Fibroblast of the conjunctiva (primary cell): Measurements from ENCODE around the gene LRIG3.
"Not testable (repeated sequence)": the region's sequence is repeated elsewhere in the genome, so short reads cannot be mapped to it uniquely, and the experiment has no call there.

Experiments
- DNase-seq: peaks from one replicate; pipeline ENCODE4 v3.0.0-alpha.2; 2010; ENCODE audit warnings: low read depth

The LRIG3 gene

DNA sequence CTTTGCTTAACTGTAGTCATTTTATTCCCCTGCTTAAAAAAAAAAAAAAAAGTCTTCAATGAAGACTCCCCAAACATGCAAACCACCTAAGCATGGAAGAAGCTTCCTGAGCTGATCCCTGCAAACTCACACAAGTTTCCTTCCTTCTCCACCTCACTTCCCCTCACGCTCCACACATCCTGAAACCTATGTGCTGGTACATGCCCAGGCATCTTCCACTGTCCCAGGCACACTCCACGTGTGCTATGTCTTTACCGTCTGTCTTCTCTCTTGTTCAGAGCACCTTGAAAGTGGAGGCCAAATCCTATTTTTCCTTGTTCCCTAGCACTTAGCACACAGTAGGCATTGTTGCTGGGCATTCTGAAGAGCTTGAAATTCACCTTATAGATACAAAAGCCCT, 13.4 kb downstream of the LRIG3 start:
- DNase-seq: no peak

DNA sequence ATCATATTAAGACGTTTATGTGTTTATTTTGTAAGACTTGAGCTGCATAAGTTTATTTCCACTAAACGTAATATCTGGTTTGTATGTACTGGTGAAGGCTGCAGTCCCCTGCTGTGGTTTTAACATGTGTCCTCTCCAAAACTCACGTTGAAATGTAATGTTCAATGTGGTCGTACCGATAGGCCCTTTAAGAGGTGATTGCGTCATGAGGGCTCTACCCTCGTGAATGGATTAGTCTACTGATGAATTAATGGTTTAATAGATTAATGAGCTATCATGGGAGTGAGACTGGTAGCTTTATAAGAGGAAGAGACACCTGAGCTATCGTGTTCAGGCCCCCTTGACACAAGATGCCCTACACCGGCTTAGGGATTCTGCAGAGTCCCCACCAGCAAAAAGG, 14.9 kb downstream of the LRIG3 start:
- DNase-seq: no peak

DNA sequence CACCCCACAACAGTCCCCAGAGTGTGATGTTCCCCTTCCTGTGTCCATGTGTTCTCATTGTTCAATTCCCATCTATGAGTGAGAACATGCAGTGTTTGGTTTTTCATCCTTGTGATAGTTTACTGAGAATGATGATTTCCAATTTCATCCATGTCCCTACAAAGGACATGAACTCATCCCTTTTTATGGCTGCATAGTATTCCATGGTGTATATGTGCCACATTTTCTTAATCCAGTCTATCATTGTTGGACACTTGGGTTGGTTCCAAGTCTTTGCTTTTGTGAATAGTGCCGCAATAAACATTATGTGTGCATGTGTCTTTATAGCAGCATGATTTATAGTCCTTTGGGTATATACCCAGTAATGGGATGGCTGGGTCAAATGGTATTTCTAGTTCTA, 17.6 kb downstream of the LRIG3 start:
- not testable (repeated sequence) for DNase-seq

DNA sequence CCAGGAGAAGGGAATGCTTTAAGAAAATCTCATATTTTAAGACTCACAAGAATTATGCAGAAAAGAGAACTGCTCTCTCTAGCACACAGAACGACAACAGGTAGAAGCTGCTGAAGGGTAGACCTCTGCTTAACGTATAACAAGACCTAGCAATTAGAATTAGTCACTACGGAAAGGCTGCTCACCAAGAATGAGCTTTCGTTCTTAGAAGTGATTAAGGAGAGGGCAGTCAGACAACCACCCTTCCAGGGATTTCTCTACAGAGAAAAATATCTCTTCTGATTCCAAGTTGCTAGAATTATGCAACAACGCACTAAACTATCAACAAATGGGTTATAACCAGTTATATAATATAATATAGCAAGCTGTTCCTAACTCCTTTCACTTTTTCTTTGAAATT, 18.6 kb downstream of the LRIG3 start:
- no peak for DNase-seq

DNA sequence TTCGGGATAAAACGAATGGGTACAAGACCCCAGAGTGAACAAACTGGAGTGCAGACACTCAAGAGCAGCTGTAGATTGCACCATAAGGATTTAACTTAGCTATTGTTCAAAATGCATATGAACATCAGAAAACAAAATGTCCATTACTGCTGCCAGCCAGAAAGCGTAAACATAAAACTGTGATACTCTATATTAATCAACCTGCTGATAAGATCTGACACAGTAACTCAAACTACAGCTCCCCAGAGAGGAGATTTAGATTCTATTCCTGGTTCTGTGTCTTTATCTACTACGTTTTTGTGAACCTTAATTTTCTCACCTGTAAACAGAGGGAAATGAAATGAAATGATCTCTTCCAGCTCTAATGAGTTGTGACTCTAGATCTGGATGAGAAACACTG, 22.3 kb downstream of the LRIG3 start:
- DNase-seq: no peak

DNA sequence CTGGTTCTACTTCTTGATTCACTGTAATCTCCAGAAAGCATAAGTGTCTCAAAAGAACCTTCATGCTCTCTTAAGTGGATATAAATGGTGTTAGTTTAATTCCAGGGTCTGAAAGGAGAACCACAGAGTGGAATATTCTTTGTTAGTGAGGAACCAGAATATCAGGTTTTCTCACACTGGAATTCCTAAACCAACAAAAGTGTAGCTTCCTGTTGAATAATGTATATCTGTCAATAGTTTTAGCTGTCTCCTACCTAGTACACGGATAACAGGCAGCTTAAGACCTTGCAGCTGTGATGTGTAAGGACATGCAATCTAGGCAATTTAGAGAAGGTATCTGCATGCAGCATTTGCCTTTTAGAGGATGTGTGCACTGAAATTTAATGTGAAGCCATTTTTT, 24.0 kb downstream of the LRIG3 start:
- no peak for DNase-seq

DNA sequence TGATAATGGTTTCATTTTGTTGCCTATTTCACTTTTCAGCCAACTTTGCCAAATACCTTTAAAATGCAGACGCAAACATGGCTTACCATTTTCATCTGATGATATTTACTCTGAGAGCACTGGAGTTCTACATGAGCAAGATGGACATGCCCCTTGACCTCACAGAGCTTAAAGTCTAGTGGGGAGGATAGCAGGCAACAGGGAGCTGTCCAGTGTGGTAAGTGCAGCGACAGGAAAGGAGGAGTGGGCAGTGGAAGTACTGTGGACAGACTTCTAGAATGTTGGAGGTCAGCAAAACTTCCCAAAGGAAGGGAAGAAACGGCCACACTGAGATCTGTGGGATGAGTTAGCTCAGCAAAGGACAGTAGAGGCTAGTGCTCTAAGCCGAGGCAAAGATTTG, 25.3 kb downstream of the LRIG3 start:
- no peak for DNase-seq

DNA sequence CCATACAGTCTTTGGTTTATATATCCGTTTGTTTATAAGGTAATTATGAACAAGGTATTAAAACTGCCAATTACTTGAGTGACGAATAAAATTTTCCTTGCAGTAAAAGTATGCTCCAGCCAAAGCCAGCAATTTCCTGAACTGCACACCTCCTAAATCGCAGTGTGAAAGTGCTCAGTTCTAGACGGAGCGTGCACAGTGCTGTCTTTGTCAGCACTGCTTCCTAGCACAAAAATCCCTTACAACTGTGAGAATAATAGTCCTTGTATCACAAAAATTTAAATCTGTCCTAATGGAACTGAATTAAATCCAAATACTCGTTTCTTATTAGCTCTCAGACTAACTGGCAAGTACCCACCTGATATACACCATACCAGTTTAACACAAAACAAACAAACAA, 26.3 kb downstream of the LRIG3 start:
- DNase-seq: no peak

DNA sequence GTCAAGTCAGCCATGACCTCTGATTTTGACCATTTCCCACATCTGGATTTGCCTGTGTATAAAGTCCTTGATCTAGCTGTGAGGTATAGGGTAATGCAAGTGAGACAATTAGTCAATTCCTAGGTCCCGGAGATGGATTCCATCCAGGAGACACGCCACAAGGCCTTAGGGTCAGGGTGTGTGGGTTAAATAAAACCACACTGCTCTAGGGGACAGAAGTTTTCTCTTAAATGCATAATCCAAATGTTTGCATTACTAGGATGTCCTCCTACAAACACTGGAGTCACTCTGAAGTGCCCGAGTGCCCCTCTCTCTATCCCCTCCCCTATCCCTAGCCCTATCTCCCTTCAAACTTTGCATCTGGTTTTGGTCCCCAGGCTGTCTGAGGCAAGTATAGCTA, 26.8 kb downstream of the LRIG3 start:
- no peak for DNase-seq

DNA sequence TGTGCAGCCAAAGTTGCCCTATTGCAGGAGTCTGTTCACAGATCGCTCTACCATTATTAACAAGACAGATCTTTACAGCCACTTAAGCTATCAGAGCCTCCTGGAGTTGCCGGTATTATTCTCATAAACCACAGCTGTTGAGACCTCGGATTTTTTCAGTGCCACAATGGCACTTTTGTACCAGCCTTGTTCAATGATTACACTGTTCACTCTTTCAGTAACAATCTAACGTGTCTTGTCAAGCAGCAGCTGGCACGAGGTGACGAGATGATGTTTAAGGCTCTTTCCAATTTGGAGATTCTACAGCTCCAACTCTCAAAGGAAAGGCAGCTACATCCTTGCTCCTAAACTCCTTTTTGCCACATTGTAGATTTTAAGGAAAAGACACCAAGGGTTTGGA, 30.7 kb downstream of the LRIG3 start:
- DNase-seq: no peak

DNA sequence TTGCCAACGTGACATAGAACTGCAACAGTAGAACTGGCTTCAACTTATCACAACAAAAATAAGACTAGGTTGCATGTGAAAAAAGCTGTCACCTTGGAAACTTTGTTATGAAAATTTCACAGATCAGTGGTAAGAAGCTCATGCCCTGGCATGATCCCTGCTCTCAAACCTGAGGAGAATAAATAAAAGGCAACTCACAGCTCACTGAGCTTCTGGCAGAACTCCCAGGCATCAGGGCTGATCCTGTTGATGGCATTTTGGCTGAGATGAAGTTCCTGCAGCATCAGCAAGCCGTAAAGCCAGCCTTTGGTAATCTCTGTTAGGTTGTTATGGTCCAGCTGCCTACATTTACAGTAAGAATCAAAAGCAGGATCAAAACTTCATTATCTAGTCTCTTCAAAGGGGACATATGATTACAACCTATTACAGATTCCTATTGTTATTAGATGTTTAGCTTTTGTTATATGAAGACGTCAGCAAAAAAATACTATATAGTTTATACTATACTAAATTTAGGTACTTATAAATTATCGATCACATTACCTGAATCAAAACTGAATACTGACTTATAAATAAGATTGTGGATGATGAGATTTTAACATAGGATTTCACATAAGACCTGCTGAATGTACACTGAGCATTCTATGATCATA, 32.0 kb downstream of the LRIG3 start:
- peak; percentile 85 for DNase-seq

DNA sequence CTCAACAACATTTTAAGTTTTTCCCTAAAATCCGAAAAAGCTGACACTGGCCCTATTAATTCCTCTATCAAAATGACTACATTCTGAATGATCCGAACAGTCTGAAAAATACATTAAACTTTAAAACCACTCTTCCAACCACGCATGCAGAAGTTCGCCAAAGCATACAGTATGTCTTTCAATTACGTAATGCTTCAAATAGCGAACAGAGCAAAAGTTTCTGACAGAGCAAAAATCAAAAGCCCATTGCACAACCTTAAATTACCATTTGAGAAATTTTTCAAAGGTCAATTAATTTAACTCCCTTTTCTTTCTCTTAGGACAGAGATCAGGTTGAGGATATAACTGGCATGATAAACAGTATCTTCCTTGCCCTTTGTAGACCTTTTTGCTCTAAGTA, 33.2 kb downstream of the LRIG3 start:
- no peak for DNase-seq

DNA sequence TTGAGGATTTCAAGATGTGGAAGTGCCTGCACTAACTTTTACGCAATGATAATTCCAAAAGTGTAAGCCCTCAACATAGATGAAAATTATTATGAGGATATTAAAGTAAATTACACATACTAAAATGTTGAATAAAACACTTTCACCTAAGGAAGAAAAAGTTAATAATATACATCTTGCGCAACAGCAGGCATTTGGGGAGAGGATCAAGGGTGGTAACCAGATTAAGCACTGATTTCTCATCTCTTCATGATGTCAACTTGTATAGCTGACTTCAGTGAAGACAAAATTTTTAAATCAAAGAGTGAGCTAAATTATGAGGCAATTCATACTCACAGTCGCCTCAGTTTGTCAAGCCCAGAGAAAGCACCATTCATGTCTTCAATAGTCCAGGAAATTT, 33.8 kb downstream of the LRIG3 start:
- DNase-seq: no peak

DNA sequence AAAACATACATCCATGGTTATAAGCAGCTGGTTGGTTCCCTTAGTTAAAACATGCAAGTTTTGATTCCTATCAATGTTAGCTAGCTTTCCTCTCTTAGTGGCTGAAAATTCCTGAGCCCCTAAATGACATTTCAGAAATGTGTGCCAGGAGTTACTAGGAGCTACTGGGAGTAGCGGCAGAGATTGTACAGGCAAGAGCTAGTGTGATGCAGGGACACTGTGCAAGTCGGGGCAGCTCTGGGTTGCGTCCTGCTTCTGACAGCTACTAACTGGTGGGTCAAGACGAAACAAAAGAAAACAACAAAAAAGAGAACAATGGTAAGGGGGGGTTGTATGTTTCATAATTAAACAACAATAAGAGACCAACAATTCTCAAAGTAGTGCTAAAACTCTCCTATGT, 35.4 kb downstream of the LRIG3 start:
- DNase-seq: no peak

DNA sequence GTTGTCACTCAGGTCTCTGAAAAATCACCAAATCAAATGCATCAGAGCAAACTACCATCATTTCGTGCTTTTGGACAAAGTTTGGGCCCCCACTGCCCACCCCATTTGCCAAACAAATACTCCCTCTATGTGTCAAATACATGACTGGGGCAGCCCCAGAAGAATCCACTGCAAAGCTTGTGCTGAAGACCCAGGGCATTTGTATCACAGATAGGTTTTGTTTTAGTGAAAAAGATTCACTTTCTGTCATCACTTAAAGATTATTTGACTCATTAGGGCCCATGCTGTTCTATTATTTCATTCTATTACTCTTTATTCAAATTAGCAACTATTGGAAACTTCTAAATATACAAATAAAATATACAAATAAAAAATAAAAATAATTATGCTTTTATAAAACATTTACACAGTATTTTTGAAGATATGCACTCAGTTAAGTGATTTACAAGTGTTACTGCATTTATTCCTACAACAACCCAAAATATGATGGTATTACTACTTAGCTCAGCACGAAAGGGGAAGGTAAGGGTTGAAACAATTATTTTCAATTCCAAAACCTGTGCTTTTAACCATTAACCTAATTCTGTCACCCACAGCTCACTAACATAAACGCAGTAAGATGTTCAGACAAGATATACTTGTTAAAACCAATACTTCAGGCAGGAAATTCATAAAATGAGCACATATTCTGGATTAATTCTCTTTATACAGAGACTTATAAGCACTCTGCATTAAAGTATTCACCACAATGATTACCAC, 36.5 kb downstream of the LRIG3 start:
- no peak for DNase-seq

DNA sequence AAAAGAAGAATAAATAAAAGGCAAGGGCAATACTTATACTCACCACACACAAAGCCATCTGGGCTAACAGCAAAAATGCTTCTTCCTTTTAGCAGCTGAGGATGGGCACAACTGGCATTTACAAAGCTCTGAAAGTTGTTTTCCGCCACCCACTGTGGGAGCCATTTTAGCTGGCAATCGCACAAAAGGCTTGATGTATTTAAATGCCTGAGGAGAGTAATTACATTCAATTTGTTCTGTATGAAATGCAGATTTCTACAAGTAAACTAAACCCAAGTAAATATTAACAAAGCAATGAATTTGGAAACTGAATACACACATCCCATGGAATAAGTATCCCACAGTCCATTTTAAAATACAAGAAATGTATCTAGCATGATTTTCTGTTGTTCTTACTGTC, 37.5 kb downstream of the LRIG3 start:
- DNase-seq: no peak

DNA sequence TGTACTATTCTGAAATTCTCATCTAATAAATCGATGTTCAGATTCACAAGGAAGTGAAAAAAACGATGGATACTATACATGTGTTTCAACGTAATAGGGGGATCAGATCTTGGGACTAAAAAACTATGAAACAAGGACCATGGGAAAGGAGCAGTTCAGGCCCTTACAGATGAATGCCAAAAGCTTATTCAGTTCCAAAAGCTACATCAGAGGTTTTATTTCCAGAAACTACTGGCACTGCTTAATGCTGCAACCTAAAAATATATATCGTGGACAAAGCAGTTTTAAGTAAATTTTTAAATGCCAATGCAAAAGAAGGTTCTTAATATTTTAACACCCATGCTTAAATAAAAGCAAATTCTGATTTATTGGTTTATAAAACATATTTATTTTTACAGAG, 38.5 kb downstream of the LRIG3 start:
- no peak for DNase-seq

DNA sequence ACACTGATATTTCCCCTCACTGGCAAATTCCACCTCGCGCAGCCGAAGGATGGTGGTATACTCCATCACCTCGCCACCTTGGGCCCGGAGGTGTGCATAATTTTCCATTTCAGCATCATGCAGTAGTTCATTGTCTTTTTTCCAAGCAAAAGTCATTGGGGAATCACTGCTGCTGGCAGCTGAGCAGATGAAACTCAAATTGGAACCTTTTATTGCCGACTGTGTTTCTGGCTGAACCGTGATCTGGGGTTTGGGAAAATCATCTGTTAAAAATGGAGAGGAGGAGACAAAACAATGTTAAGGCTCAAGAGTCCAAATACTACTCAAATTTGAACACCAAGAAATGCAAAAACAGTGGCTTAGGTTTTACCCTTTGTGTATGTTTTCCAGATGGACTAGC, 39.7 kb downstream of the LRIG3 start:
- DNase-seq: no peak

DNA sequence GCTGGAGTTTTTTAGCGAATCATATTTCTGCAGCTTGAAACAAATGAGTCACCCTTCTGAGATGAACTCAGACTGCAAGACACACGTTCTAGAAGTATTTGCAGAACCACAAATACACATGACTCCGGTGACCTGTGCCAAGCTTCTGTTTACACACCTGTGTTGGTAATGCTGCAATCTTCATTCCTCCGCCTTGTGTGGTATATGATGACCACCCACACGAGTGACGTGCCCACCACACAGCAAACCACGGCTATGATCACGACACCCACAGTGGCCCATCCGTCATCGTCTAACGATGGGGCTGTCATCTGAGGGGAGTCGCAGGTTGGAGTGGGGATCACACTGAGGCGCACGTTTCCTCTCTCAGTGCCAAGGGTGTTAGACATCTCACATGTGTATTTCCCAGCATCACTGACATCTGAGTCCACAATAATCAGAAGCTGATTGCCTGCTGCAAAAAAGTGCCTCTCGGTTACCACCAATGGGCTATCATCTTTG, 43.0 kb downstream of the LRIG3 start:
- DNase-seq: peak; percentile 57

DNA sequence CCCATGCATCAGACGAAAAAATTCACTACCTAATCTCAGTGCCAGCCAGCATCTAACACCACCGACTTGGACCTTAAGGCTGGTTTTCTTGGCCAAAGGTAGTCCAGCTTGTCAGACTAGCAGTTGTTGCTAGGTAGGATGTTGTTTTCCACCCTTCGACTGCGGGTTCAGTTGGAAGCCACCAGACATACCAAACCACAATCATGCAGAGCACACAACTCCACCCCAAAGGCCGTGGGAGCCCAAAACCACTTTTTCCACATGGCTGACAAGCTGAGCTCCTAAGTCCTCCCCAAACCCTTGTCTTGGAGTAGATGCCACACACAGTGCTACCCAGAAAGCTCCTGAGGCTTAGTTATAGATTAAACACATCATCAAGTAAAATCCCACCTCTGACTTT, 46.8 kb downstream of the LRIG3 start:
- no peak for DNase-seq

DNA sequence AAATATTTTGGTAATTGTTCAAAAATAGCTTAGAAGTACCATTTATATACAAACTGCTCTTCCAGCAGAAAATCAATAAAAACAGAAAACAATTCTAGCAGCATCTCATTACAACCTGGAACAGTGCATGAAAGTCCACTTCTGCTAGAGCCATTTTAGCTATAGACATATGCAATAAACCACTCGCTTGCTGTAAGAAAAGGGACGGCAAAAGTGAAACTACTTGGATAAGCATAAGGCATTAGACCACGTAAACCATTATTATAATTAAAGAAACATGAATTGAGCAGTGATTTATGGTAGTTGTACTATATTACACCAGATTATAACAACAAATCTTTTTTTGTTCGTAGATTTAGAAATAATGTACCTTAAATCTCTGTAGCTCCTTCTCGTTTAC, 48.7 kb downstream of the LRIG3 start:
- DNase-seq: peak; percentile 22

DNA sequence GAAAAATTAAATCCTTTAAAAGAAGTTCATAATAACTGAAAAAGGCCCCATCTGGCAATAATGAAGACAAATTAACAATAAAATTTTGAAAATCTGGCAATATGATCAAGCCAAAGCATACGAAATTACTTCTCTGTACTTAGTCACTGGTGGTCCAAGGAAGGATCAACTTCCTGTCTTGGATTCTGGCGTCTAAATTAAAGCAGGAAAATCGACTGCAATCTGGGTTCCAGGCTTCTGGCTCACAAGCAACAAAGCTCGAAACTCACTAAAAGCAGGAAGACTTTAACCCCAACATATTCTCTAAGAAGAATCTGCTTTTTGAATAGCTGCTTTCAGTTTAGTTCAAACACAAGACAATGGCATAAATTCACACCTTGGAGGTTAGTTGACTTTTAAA, 49.7 kb downstream of the LRIG3 start:
- DNase-seq: no peak

DNA sequence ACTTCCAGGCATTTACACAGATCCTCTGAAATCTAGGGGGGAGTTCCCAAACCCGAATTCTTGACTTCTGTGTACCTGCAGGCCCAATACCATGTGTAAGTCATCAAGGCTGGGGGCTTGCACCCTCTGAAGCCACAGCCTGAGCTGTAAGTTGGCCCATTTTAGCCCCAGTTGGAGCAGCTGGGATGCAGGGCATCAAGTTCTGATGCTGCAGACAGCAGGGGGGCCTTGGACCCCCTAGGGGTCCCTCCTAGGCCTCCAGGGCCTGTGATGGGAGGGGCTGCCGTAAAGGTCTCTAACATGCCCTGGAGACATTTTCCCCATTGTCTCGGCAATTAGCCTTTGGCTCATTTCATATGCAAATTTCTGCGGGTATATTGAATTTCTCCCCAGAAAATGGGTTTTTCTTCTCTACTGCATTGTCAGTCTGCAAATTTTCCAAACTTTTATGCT, 59.5 kb downstream of the LRIG3 start:
- no peak for DNase-seq
